ENCODE data around the gene KCNQ5.

KCNQ5 gene

DNA sequence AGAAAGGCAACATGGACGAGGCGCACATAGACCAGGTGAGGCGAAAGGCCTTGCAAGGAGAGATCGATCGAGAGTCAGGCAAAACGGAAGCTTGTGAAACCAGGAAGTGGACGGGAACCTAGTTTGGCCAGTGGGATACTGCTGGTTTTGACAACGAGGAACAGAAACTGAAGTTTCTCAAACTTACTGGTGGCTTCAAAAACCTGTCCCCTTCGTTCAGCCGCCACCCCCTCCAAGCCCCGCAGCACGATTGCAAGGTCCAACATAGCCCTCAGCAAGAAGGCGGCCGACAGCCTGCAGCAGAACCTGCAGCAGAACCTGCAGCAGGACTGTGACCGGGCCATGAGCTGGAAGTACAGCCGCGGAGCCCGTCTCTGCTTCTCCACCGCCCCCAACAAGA is 365.4 kb downstream of the KCNQ5 start:
- FAIRE-seq, result no peak
- no peak for TF ChIP-seq POLR2A (IDR thresholded peaks at IDR 0.05; ENCODE audit: low read depth, low read length)
- DNase-seq (ENCODE audit: insufficient read length, low spot score), result no peak

DNA sequence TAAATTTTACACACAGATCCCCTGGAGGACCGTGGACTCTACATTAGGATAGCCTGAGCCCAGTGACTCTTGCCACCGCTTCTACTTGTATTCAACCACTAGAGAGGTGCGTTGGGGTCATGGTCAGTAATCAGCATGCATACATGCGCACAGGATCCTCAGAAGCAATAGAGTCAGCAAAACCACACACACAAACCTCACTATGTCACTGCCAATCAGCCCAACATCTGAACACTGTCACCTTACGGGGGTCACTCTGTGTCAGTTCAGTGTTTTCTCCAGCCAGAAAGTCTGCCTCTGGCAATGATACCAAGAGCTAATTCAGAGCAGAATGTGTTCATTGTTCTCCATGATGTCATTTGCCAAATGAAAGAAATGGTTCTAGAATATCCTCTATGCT is 378.1 kb downstream of the KCNQ5 start:
- no peak for TF ChIP-seq POLR2A (IDR thresholded peaks at IDR 0.05; ENCODE audit: low read depth, low read length)
- DNase-seq (ENCODE audit: insufficient read length, low spot score) (no peak), FAIRE-seq (no peak)

DNA sequence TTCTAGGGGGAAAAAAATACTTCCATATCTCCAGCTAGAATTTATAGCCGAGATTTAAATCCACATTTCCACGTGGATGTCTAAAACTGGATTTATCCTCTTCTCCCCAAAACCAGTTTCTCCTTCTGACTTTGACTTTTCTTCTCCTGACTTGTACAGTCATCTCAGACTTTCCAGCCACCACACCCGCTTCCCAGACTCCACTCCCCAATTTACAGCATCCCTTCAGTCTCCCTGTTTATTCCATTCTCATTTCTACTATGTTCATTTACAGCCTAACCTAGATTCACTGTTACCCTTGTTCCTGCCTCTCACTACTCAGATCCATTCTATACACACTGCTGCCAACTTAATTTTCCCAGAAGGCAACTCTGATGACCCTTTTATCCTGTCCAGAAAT is 378.6 kb downstream of the KCNQ5 start:
- TF ChIP-seq POLR2A (IDR thresholded peaks at IDR 0.05; ENCODE audit: low read depth, low read length), result no peak
- DNase-seq (ENCODE audit: insufficient read length, low spot score) (no peak), FAIRE-seq (peak; percentile 33)

DNA sequence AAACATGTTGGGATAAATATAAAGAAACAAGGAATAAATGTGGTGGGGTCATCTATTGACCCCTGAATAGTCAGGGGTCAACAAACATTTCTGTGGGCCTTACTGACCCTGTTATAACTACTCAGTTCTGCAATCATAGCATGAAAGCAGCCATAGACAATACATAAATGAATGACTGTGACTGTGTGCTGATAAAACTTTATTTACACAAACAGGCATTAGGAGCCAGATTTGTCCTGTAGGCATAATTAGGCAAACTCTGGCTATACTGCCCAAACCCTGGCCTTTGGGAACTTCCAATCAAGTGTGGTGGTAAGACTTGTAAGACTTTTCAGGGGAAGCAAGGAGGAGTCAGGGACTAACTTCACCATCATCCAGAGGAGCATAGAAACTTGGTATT is 380.7 kb downstream of the KCNQ5 start:
- FAIRE-seq (peak; percentile 33), DNase-seq (ENCODE audit: insufficient read length, low spot score) (no peak)
- TF ChIP-seq POLR2A (IDR thresholded peaks at IDR 0.05; ENCODE audit: low read depth, low read length), result no peak

DNA sequence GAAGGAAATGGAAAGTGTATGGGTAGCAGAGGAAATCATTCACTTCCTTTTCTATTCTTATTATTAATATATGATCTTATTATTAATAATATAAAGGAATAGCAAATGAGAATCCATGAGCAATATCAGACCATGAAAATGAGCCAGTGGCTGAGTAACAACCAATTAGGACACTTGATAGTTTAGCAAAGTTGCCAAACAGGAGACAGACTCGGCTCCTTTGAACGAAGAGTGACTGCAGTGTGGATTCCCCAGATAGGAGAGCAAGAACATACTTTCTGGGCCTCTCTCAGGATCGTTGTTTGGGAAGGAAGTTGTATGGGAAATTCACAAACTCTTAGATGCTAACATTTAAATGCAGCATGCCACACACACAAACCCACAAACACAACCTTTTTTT is 381.4 kb downstream of the KCNQ5 start:
- no peak for FAIRE-seq
- DNase-seq (ENCODE audit: insufficient read length, low spot score), result no peak
- no peak for TF ChIP-seq POLR2A (IDR thresholded peaks at IDR 0.05; ENCODE audit: low read depth, low read length)

DNA sequence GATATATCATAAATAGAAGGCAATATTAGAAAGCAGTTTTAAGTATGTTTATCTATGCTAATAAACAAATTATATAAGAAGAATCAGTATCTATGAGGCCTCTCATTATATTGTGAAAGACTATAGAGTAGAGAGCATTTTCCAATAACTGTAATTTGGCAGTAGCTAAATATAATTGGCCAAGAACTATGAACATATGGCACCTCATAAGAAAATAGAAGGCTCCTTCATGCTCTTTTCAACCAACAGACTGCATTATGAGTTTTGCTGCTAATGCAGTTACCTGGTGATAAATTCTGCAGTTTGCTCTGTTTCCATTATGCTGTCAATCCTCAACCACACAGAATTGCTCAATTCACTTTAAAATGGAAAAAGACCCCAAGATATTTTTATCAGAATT is 382.4 kb downstream of the KCNQ5 start:
- no peak for TF ChIP-seq POLR2A (IDR thresholded peaks at IDR 0.05; ENCODE audit: low read depth, low read length)
- FAIRE-seq (no peak), DNase-seq (ENCODE audit: insufficient read length, low spot score) (no peak)

DNA sequence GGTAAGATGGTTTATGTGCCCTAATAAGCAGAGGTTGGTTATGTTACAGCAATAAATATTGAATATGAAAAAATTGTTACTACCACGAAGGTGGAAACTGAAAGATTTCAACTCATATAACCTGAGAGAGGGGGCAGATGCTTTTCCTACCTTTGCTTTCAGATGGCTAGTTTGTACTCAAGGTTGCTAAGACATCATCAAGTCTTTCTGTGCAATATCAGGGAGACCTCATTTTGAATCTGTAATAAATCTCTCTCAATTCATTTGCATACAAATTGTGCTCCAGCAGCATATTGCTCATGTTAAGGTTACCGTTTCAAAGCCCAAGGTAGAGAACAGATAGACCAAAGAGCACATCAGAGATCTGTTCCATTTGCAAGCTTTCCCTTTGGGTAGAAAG is 383.0 kb downstream of the KCNQ5 start:
- DNase-seq (ENCODE audit: insufficient read length, low spot score) (no peak), FAIRE-seq (peak; percentile 20)
- TF ChIP-seq POLR2A (IDR thresholded peaks at IDR 0.05; ENCODE audit: low read depth, low read length), result no peak

DNA sequence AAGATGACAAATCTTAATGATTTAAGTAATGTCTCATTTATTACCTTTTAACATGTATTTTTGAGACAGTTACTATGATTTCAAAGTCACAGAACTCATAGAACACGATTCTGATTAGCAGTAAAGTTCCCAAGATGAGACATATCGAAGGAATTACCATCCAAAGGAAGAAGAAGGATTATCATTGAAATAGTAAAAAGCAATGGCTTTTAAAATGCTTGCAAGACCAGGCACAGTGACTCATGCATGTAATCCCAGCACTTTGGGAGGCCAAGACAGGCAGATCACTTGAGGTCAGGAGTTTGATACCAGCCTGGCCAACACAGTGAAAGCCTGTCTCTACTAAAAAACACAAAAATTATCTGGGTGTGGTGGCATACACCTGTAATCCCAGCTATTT is 384.3 kb downstream of the KCNQ5 start:
- no peak for DNase-seq (ENCODE audit: insufficient read length, low spot score)
- FAIRE-seq, result no peak
- TF ChIP-seq POLR2A (IDR thresholded peaks at IDR 0.05; ENCODE audit: low read depth, low read length), result no peak

DNA sequence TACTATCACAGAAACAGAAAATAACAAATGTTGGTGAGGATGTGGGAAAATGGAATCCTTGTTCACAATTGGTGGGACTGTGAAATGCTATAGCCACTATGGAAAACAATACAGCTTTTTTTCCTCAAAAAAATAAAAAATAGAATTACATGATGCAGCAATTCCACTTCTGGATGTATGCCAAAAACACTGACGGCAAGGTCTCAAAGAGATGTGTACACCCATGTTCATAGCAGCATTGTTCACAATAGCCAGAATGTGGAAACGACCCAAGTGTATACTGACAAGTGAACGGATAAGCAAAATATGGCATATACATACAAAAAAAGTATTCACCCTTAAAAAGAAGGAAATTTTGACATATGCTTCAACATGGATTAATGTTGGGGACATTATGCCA is 390.1 kb downstream of the KCNQ5 start:
- no peak for FAIRE-seq
- no peak for DNase-seq (ENCODE audit: insufficient read length, low spot score)
- TF ChIP-seq POLR2A (IDR thresholded peaks at IDR 0.05; ENCODE audit: low read depth, low read length), result no peak

DNA sequence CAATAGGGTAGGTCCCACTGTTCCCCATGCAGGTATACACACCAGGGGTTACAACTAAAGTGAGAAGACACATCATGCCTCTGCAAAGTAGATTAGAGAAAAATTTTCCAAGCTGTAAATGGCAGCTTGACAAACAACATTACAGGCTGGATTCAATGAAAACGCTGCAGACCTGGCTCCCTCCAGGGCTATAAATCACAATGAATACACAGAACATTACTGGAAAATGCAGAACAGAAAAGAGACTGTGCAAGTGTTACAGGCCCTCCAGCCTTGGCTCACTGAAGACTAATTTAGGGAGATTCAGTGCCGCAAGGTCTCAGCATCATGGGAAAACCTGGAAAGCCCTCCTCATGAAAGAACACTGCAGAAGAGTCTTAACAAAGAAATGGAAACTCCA is 395.6 kb downstream of the KCNQ5 start:
- TF ChIP-seq POLR2A (IDR thresholded peaks at IDR 0.05; ENCODE audit: low read depth, low read length), result no peak
- no peak for DNase-seq (ENCODE audit: insufficient read length, low spot score)
- FAIRE-seq, result no peak

DNA sequence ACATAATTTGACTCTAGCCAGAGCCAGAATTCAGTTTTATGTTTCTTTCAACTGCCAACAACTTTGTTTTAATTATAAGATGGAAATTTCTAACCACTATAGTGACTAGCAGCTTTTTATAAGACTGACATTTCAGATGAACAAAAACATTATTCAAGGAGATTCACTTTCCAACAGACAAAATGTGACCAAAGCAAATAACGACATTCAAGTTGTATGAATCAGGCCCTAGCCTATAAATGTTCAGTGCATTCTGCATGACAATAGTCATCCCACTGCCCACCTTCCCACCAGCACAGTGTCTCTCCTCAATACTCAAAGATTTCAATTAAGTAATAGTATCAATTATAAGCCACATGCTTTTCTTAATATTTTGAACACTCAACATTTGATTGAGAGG is 402.7 kb downstream of the KCNQ5 start:
- FAIRE-seq, result peak; percentile 73
- no peak for TF ChIP-seq POLR2A (IDR thresholded peaks at IDR 0.05; ENCODE audit: low read depth, low read length)
- DNase-seq (ENCODE audit: insufficient read length, low spot score), result no peak

DNA sequence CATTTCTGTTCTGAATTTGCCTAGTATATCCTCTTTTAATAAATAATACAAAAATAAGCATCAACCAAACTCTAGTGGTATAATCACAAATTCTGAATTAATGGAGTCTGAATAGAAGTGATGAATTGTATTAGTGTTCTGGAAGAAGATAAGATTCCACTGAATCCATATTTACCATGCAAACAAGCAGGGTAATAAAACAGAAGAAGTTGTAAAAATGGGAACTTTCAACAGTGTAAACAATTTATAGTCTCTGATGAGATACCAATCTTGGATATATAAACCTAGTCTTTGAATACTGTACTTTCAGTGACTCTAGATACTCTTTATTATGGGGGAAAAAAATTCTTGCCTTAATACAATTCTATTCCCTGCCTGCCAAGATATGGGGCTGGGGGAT is 405.8 kb downstream of the KCNQ5 start:
- FAIRE-seq, result no peak
- DNase-seq (ENCODE audit: insufficient read length, low spot score), result no peak
- no peak for TF ChIP-seq POLR2A (IDR thresholded peaks at IDR 0.05; ENCODE audit: low read depth, low read length)

DNA sequence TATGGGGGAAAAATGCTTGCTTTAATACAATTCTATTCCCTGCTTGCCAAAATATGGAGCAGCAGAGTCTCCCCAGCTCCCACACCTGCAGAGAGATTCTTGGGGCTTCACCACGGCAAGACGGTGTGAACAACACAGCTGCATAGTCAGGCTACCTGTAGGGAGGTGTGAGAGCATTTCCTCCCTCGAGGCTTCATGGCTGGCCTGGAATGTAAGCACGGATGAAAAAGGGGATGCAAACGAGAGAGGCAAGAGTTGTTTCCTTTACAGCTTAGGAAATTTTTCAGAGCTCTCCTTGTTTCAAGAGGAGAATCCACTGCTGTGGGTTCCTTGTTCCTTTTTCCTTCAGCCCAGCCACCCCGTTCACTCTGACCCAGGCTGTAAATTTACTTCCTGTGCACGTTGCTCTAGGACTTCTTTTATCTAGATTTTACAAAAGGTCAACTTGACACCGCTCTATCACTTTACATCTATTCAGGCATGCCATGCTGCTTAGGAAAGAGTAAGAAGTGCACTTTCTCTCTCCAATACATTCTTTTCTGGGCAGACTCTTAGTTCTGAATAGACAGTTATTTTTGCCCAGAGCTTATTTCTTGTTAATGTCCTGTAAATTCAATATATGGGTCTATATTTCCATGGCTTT is 406.4 kb downstream of the KCNQ5 start:
- FAIRE-seq (no peak), DNase-seq (ENCODE audit: insufficient read length, low spot score) (no peak)
- TF ChIP-seq POLR2A (IDR thresholded peaks at IDR 0.05; ENCODE audit: low read depth, low read length), result no peak

DNA sequence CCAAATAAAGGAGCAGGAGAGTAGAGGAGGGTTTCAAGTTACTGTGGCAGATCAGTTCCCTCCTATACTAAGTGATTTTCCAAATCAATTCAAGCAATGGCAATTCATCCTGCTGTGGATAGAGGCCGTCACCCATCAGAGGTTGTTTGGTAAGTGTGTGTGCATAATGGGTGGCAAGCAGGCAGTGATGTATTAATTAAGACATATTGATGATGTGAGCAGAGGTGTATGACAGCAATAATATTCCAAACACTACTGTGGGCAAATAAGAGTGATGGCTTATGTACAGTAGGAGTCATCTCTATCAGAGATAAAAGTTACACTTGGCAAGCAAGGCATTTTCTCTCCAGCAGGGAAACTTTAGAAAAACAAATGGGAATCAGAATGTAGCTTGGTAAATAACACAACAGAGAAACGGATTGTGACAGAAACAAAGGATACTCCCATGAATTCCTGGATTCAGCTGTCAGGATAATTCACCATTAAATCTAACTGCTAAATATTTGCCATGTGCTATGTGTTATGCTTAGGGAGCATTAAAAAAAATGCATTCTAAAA is 407.1 kb downstream of the KCNQ5 start:
- no peak for TF ChIP-seq POLR2A (IDR thresholded peaks at IDR 0.05; ENCODE audit: low read depth, low read length)
- no peak for FAIRE-seq
- no peak for DNase-seq (ENCODE audit: insufficient read length, low spot score)

DNA sequence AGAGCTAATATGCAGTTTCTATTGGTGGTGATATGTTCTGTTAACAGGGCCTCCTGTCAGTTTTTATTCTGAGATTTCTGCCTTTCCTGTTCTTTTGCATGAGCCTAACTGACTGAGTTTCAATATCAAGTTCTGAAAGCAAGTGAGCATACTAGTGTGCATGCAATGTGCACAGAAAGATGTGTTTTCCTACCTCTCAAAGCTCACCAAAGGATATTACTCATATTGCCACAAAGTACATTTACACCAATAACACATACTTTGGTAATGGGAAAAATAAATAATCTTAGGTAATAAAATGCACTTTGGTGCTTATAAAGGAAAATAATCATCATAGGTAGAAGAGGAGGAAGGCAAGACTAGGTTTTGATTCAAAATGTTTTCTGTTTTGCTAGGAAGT is 408.4 kb downstream of the KCNQ5 start:
- no peak for TF ChIP-seq POLR2A (IDR thresholded peaks at IDR 0.05; ENCODE audit: low read depth, low read length)
- FAIRE-seq (peak; percentile 72), DNase-seq (ENCODE audit: insufficient read length, low spot score) (no peak)

Data from H54 (cell line).